Endothelial cell of umbilical vein (primary cell): ENCODE measurements around the gene SIX6.

Source experiments
- EZH2 ChIP-seq: IDR thresholded peaks from 2 replicates; pipeline ENCODE4 v1.6.1; 2012; ENCODE audit warnings: borderline replicate concordance, low read depth, mild to moderate bottlenecking, moderate library complexity, low read length, inconsistent platforms; ENCODE audit not compliant: severe bottlenecking
- FOS ChIP-seq: IDR thresholded peaks from 2 replicates; pipeline ENCODE4 v1.6.1; 2011; ENCODE audit warnings: mild to moderate bottlenecking, low read length, moderate library complexity, borderline replicate concordance; ENCODE audit not compliant: insufficient read depth
- GATA2 ChIP-seq: IDR thresholded peaks from 2 replicates; pipeline ENCODE4 v1.7.0; 2011; ENCODE audit warnings: low read depth, mild to moderate bottlenecking, moderate library complexity, mixed read lengths, low read length; ENCODE audit not compliant: insufficient read length, insufficient read depth
- JUN ChIP-seq: IDR thresholded peaks from 2 replicates; pipeline ENCODE4 v1.6.1; 2011; ENCODE audit warnings: borderline replicate concordance, low read depth; ENCODE audit not compliant: insufficient read length, insufficient read depth
- MYC ChIP-seq: IDR thresholded peaks from one replicate; pipeline ENCODE4 v1.6.1; 2011; ENCODE audit warnings: mild to moderate bottlenecking, low read depth, low read length
- POLR2A ChIP-seq: IDR thresholded peaks from 2 replicates; pipeline ENCODE4 v1.6.1; 2012; ENCODE audit warnings: low read depth, mild to moderate bottlenecking, control low read depth, low read length
- POLR2AphosphoS5 ChIP-seq: IDR thresholded peaks from 2 replicates; pipeline ENCODE4 v1.6.1; 2012; ENCODE audit warnings: low read depth, mild to moderate bottlenecking, control low read depth, low read length, moderate library complexity; ENCODE audit not compliant: insufficient read depth
- TF ChIP-seq, protein P1 (sequence below): IDR thresholded peaks from 2 replicates; pipeline ENCODE4 v1.6.1; 2011; ENCODE audit not compliant: insufficient read depth, insufficient read length
- TF ChIP-seq, protein P2 (sequence below), 2 donors: IDR thresholded peaks; 1 replicate in 1 of 2; 2 replicates in 1 of 2; pipeline ENCODE4 v1.5.1; 2011; ENCODE audit warnings: low read length in 2 of 2, mild to moderate bottlenecking in 2 of 2, moderate library complexity in 2 of 2, control low read depth in 1 of 2, inconsistent platforms in 1 of 2, low read depth in 1 of 2; ENCODE audit not compliant: insufficient read depth in 1 of 2; ENCODE audit errors: extremely low read depth in 1 of 2

DNA sequence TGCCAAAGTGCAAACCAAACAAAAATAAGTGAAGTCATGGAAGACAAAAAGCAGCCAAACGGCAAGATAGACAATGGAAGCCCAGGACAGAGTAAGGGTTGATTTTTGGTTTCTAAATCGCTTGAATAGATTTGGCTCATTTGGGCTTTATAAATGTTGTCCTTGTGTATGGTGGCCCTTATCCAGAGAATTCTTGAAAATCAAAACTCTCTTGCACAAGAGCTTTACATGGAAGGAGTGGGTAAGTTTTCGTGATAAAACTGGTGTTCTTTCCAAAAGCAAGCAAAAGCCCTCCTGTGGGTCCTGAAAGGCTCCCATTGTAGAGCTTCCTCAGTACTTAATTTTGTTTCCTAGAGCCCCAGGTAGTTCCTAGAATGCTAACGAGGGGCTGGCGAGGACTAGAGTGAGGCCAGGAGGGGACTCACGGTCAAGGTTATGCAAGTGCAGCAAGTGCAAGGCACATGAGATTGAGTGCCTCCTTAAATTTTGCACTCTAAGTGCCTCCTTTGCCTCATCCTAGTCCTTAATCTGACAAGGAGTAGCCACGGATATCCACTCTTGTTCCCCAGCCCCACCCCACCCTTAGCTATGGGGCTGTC lies 4.1 kb downstream of the SIX6 start:
- TF ChIP-seq, protein P1, sequence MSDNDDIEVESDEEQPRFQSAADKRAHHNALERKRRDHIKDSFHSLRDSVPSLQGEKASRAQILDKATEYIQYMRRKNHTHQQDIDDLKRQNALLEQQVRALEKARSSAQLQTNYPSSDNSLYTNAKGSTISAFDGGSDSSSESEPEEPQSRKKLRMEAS = no peak
- TF ChIP-seq, protein P2, sequence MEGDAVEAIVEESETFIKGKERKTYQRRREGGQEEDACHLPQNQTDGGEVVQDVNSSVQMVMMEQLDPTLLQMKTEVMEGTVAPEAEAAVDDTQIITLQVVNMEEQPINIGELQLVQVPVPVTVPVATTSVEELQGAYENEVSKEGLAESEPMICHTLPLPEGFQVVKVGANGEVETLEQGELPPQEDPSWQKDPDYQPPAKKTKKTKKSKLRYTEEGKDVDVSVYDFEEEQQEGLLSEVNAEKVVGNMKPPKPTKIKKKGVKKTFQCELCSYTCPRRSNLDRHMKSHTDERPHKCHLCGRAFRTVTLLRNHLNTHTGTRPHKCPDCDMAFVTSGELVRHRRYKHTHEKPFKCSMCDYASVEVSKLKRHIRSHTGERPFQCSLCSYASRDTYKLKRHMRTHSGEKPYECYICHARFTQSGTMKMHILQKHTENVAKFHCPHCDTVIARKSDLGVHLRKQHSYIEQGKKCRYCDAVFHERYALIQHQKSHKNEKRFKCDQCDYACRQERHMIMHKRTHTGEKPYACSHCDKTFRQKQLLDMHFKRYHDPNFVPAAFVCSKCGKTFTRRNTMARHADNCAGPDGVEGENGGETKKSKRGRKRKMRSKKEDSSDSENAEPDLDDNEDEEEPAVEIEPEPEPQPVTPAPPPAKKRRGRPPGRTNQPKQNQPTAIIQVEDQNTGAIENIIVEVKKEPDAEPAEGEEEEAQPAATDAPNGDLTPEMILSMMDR (IDR thresholded peaks at IDR 0.05; ENCODE audit: extremely low read depth in 1 of 2, insufficient read depth in 1 of 2, low read depth in 1 of 2, low read length in 2 of 2) = no peak
- TF ChIP-seq GATA2 (no peak), POLR2A (no peak), JUN (no peak), POLR2AphosphoS5 (no peak), FOS (no peak), EZH2 (no peak), MYC (no peak)
